Subcutaneous adipose tissue (tissue), 4 donors: ENCODE results near the gene FGF5. TPM values are rescaled to one million over a fixed set of nuclear protein-coding genes. Genes with fewer than 3 reads are reported as not detected.

Source experiments
- total RNA-seq, 4 donors: library from RNA; depleted of rRNA; stranded (reverse); fragments of >200 nt; gene quantifications; one replicate each; pipeline ENCODE4 v1.1.0, GENCODE V29; 2016
- TF ChIP-seq, protein P1 (sequence below): fragments of 450-650 bp; IDR thresholded peaks from one replicate; pipeline ENCODE4 v1.5.1; 2016; ENCODE audit warnings: low read depth, mild to moderate bottlenecking, control low read depth, antibody characterized with exemption, moderate library complexity

The FGF5 gene
- total RNA-seq, 4 donors from 2014 or later = not detected

DNA sequence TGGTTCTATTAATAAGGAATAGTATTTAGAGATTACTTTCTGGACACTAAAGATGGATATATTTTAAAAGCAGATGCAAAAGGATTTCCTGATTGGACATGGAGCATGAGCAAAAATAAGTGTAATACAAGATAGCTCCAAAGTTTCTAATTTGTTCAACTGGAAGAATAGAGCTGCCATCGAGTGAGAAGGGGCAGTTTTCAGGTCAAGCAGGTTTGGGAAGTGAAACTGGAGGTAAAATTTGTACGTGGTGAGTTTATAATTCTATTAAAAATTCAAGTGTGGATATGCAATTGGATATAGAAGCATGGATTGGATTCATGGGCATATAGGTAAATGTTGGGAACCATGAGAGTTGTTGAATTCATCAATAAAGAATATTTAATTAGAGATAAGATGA is 37.3 kb upstream of the FGF5 start:
- TF ChIP-seq, protein P1, sequence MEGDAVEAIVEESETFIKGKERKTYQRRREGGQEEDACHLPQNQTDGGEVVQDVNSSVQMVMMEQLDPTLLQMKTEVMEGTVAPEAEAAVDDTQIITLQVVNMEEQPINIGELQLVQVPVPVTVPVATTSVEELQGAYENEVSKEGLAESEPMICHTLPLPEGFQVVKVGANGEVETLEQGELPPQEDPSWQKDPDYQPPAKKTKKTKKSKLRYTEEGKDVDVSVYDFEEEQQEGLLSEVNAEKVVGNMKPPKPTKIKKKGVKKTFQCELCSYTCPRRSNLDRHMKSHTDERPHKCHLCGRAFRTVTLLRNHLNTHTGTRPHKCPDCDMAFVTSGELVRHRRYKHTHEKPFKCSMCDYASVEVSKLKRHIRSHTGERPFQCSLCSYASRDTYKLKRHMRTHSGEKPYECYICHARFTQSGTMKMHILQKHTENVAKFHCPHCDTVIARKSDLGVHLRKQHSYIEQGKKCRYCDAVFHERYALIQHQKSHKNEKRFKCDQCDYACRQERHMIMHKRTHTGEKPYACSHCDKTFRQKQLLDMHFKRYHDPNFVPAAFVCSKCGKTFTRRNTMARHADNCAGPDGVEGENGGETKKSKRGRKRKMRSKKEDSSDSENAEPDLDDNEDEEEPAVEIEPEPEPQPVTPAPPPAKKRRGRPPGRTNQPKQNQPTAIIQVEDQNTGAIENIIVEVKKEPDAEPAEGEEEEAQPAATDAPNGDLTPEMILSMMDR = no peak

DNA sequence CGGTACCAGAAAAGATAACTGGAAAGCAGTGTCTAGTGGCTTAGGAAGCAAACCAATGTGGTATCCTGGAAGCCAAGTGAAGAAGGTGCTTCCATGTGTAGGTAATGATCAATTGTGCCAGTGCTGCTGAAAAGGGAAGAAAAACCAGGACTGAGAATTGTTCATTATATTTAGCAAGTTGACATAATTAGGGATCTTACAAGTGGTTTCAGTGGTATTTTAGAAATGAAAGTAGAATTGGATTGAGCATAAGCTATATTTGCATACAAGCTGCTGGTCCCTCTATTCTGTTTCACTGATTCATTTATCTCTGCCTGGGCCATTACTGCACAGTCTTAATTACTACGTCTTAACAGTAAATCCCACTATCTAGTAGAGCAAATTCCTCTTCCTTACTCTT is 36.9 kb upstream of the FGF5 start:
- TF ChIP-seq, protein P1 = no peak

DNA sequence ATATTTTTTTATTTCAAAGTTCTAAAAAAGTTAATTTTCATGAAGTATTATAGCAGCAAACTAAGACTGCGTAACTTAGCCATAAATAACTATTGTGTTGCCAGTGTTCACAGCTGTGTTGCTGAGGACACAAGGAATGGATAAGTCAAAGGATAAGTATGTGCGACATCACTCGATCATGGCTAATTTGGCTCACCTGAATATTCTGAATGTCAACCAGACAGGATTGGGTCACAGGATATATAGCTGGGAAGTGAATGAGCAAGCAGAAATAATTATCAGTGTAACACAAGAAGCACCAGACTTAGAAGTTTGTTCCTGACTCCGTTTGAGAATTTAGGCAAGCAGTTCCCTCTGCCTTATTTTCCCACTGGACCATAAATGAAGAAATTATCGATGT is 35.3 kb upstream of the FGF5 start:
- TF ChIP-seq, protein P1 = no peak

DNA sequence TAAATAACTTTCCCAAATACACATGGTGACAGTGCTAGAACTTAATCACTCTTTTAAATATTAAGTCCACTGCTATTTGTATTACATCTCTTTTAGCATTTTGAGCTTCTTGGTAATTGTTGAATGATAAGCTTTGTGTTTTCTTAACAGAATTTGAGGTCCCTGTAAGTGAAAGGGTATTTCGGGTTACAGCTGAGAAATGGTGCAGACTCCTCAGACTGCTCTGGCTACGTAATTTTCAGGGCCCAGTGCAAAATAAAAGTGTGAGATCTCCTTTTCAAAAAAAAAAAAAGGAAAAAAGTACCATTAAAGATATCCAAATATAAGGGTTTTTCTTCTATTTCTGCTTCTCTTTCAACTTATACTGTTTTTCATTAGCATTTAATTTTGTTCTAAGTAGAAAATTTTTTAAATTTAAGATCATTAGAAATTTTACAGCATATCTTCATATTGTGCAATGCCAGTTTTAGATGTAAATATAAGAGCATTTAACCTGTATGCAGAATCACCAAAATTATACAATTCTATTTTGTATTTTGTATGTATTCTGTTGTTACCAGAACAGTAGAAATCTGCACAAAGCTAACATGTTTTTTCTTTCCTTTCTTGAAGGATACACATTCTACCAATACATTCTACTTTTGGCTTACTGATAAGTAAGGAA is 33.6 kb upstream of the FGF5 start:
- TF ChIP-seq, protein P1 = no peak

DNA sequence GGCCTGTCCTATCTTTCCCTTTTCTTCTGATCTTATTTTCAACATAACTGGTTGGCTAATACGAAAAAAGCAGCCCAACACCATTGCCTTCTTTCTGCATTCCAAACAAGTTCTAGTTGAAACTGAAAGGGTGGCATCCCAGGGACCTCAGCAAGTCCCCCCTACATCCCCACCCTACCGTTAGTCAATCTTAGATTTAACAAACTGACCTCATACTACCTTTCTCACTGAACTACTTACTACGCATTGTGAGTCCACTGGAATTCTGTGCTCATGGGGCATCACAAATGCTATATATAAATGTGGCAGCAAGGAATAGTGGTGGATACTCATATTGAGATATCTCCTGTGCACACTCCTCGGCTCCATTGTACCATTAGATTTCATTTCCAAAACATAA is 33.1 kb upstream of the FGF5 start:
- TF ChIP-seq, protein P1 = no peak

DNA sequence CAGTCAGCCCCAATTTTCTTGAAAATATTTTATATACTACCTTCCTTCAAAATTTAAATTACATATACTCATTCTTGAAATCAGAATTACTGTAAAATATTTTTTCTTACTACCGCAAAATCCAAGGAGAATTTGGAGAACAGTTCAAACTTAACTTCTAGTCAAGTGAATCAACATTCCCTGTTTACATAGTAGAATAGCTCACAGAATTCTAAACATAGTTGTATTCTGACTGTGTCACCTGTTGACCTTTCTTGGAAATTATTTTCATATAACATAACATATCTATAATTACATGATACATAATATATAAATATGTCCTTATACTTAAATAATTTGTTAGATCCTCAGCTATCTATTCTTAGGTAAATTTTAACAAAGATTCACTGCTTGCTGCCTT is 31.0 kb upstream of the FGF5 start:
- TF ChIP-seq, protein P1 = no peak

DNA sequence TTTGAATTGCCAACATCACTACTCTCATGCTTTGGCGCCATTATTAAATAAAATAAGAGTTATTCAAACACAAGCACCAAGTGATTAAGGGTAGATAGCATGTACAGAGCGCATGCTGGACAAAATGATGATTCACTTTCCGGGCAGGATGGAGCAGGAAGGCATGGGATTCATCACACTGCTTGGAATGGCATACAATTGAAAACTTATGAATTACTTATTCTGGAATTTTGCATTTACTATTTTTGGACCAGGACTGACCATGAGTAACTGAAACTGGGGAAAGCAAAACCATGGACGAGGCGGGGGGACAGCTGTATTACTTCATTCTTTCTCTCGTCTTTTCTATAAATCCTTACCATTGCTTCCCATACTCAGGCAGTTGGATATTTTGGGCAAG is 28.5 kb upstream of the FGF5 start:
- TF ChIP-seq, protein P1 = no peak
